ENCODE results near the gene GLS2. TPM values are rescaled to one million over a fixed set of nuclear protein-coding genes. Genes with fewer than 3 reads are reported as not detected.

Gene GLS2
- total and polyA plus RNA-seq, 4 donors = 28.0 to 53.8 (median 47.9) TPM

DNA sequence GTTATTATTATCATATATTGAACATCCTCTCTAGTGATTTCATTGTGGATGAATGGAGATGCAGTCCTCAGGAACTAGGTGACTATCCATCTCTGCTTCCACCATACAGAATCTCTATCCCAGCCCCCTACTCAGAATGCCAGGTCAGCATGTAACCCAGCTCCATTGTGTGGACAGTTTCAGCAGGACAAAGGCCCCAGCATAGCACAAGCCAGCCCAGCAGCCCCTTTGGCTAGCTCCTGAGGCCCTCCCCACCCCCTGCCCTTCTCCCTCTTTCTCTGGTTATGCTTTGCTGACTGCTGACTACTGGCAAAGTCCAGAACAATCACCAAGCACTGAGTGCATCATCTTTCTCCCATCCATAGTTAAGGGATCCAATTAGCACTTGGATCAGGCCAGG is 25.4 kb downstream of the GLS2 start:
- no peaks in the 10 kb centered on the region for H3K27me3 ChIP-seq (ENCODE audit: control insufficient read depth in 4 of 4, insufficient read depth in 4 of 4, low read length in 3 of 4)
- H3K36me3 ChIP-seq (ENCODE audit: control insufficient read depth in 4 of 4, insufficient read depth in 3 of 4, low read depth in 1 of 4, low read length in 3 of 4) = no peaks in the 10 kb centered on the region
- no peaks in the 10 kb centered on the region for H3K9me3 ChIP-seq (ENCODE audit: control insufficient read depth in 4 of 4, low read length in 3 of 4)
- no peak for DNase-seq (ENCODE audit: low spot score)
- TF ChIP-seq, protein P1, sequence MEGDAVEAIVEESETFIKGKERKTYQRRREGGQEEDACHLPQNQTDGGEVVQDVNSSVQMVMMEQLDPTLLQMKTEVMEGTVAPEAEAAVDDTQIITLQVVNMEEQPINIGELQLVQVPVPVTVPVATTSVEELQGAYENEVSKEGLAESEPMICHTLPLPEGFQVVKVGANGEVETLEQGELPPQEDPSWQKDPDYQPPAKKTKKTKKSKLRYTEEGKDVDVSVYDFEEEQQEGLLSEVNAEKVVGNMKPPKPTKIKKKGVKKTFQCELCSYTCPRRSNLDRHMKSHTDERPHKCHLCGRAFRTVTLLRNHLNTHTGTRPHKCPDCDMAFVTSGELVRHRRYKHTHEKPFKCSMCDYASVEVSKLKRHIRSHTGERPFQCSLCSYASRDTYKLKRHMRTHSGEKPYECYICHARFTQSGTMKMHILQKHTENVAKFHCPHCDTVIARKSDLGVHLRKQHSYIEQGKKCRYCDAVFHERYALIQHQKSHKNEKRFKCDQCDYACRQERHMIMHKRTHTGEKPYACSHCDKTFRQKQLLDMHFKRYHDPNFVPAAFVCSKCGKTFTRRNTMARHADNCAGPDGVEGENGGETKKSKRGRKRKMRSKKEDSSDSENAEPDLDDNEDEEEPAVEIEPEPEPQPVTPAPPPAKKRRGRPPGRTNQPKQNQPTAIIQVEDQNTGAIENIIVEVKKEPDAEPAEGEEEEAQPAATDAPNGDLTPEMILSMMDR (IDR thresholded peaks at IDR 0.05; ENCODE audit: low read depth, low read length, missing input control) = no peak
- no peak for TF ChIP-seq REST (IDR thresholded peaks at IDR 0.05)
- no peak for TF ChIP-seq RXRA (IDR thresholded peaks at IDR 0.05)
- TF ChIP-seq NR2F2 (IDR thresholded peaks at IDR 0.05) = no peak
- TF ChIP-seq ZBTB33 (IDR thresholded peaks at IDR 0.05) = no peak
- no peak for TF ChIP-seq GABPA (IDR thresholded peaks at IDR 0.05 in 1 of 2, conservative IDR thresholded peaks at IDR 0.05 in 1 of 2)
- no peak for TF ChIP-seq ATF3 (IDR thresholded peaks at IDR 0.05)
- no peak for TF ChIP-seq RAD21 (IDR thresholded peaks at IDR 0.05)
- TF ChIP-seq SP1 (IDR thresholded peaks at IDR 0.05) = no peak
- TF ChIP-seq EGR1 (IDR thresholded peaks at IDR 0.05; ENCODE audit: low read depth in 2 of 2) = no peak
- no peak for TF ChIP-seq TAF1 (conservative IDR thresholded peaks at IDR 0.05)
- no peak for TF ChIP-seq FOXA2 (IDR thresholded peaks at IDR 0.05)
- TF ChIP-seq YY1 (IDR thresholded peaks at IDR 0.05) = no peak
- TF ChIP-seq HNF4G (IDR thresholded peaks at IDR 0.05) = no peak
- TF ChIP-seq FOXA1 (IDR thresholded peaks at IDR 0.05) = no peak
- TF ChIP-seq, protein P2, sequence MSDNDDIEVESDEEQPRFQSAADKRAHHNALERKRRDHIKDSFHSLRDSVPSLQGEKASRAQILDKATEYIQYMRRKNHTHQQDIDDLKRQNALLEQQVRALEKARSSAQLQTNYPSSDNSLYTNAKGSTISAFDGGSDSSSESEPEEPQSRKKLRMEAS (IDR thresholded peaks at IDR 0.05) = no peak
- no peak for TF ChIP-seq HNF4A (conservative IDR thresholded peaks at IDR 0.05)
- no peak overlapping the region for H3K27ac ChIP-seq (ENCODE audit: low read depth in 1 of 2, low read length in 2 of 2)
- no peak overlapping the region for H3K4me3 ChIP-seq (ENCODE audit: low read depth in 1 of 3, low read length in 3 of 3)
- H3K4me1 ChIP-seq (ENCODE audit: control insufficient read depth in 4 of 4, insufficient read depth in 4 of 4, low read length in 3 of 4) = peaks cover 0 to 7% (median 3%) of the 10 kb centered on the region in 4 donors
- no peak overlapping the region for H3K9ac ChIP-seq (ENCODE audit: low read depth in 1 of 2, low read length in 2 of 2)

Measured in liver (tissue), 9 donors.